GM23338 (cell line): ENCODE results near the gene PDE3B. TPM values are rescaled to one million over a fixed set of nuclear protein-coding genes. Genes with fewer than 3 reads are reported as not detected.

Source experiments
- ATAC-seq: fragments of 200-7000 bp; cut with Tn5 transposase; 3 replicates; pipeline ENCODE4 v1.9.1; 2020
- DNase-seq: peaks from one replicate; pipeline ENCODE4 v3.0.0-alpha.2; 2015; ENCODE audit warnings: low spot score
- H2AFZ ChIP-seq: fragments of 200-600 bp; sonication (generic); 2 replicates; pipeline ENCODE4 v1.8.0; 2016; ENCODE audit warnings: antibody characterized with exemption, mild to moderate bottlenecking, moderate library complexity
- H3F3A ChIP-seq: fragments of 200-600 bp; sonication (generic); replicated peaks from 2 replicates; pipeline ENCODE4 v1.8.0; 2017; ENCODE audit warnings: antibody characterized with exemption, mixed run types, low read depth
- H3K27ac ChIP-seq: fragments of 200-600 bp; sonication (generic); 2 replicates; pipeline ENCODE4 v1.6.1; 2016; ENCODE audit warnings: low read depth
- H3K27me3 ChIP-seq: fragments of 200-600 bp; sonication (generic); 2 replicates; pipeline ENCODE4 v1.8.0; 2016; ENCODE audit warnings: mild to moderate bottlenecking, mixed run types, moderate library complexity; ENCODE audit not compliant: insufficient read depth
- H3K36me3 ChIP-seq: fragments of 200-600 bp; sonication (generic); 2 replicates; pipeline ENCODE4 v1.8.0; 2016; ENCODE audit warnings: mild to moderate bottlenecking; ENCODE audit not compliant: insufficient read depth
- H3K4me1 ChIP-seq: fragments of 200-600 bp; sonication (generic); 2 replicates; pipeline ENCODE4 v1.8.0; 2016; ENCODE audit warnings: mild to moderate bottlenecking, moderate library complexity; ENCODE audit not compliant: insufficient read depth
- H3K4me2 ChIP-seq: fragments of 200-600 bp; sonication (generic); 2 replicates; pipeline ENCODE4 v1.7.1; 2017; ENCODE audit warnings: mixed run types
- H3K4me3 ChIP-seq: fragments of 200-600 bp; sonication (generic); 2 replicates; pipeline ENCODE4 v1.6.1; 2016; ENCODE audit warnings: mixed run types
- H3K79me2 ChIP-seq: fragments of 200-600 bp; sonication (generic); replicated peaks from 2 replicates; pipeline ENCODE4 v1.8.0; 2017; ENCODE audit warnings: mild to moderate bottlenecking; ENCODE audit not compliant: insufficient read depth
- H3K9me2 ChIP-seq: fragments of 200-600 bp; sonication (generic); 2 replicates; pipeline ENCODE4 v1.8.0; 2017; ENCODE audit not compliant: insufficient read depth
- H4K20me1 ChIP-seq: fragments of 200-600 bp; sonication (generic); replicated peaks from 2 replicates; pipeline ENCODE4 v1.8.0; 2017; ENCODE audit warnings: mild to moderate bottlenecking; ENCODE audit not compliant: insufficient read depth
- H3K27ac Mint-ChIP-seq: 2 replicates; pipeline ENCODE4 v1.8.0; 2020; ENCODE audit warnings: inconsistent platforms, mild to moderate bottlenecking, moderate library complexity, mixed read lengths
- H3K27me3 Mint-ChIP-seq: 3 replicates; pipeline ENCODE4 v1.8.0; 2022; ENCODE audit warnings: low read depth, mild to moderate bottlenecking, moderate library complexity, mixed read lengths, inconsistent platforms; ENCODE audit not compliant: insufficient read depth, poor library complexity
- H3K36me3 Mint-ChIP-seq: 3 replicates; pipeline ENCODE4 v1.8.0; 2021; ENCODE audit warnings: low read depth, mild to moderate bottlenecking, inconsistent platforms, moderate library complexity, mixed read lengths
- H3K4me1 Mint-ChIP-seq: 3 replicates; pipeline ENCODE4 v1.8.0; 2020; ENCODE audit warnings: mild to moderate bottlenecking, inconsistent platforms, mixed read lengths
- H3K4me3 Mint-ChIP-seq: 3 replicates; pipeline ENCODE4 v1.8.0; 2021; ENCODE audit warnings: moderate library complexity, mild to moderate bottlenecking, inconsistent platforms, mixed read lengths
- H3K9me3 Mint-ChIP-seq: 3 replicates; pipeline ENCODE4 v1.8.0; 2020; ENCODE audit warnings: moderate library complexity, mild to moderate bottlenecking, inconsistent platforms, mixed read lengths
- CREB1 ChIP-seq: fragments of 250-450 bp; sonication (Bioruptor Pico); IDR thresholded peaks from 2 replicates; pipeline ENCODE4 v1.5.0; 2020; ENCODE audit warnings: low read depth, mild to moderate bottlenecking, moderate library complexity
- CTCF ChIP-seq, 2 experiments: fragments of 200-600 bp in 1 of 2; sonication (generic) in 1 of 2; conservative IDR thresholded peaks; 2 replicates each; pipeline versions ENCODE4 v1.5.1 to v1.6.1; 2016 to 2017; ENCODE audit warnings: antibody characterized with exemption in 2 of 2, low read depth in 2 of 2, mild to moderate bottlenecking in 2 of 2, moderate library complexity in 1 of 2
- EZH2 ChIP-seq: fragments of 200-600 bp; sonication (generic); IDR thresholded peaks from one replicate; pipeline ENCODE4 v1.8.0; 2017; ENCODE audit warnings: antibody characterized with exemption, mild to moderate bottlenecking, low read depth; ENCODE audit not compliant: unreplicated experiment
- JUNB ChIP-seq: IDR thresholded peaks from one replicate; pipeline ENCODE4 v1.6.1; 2016; ENCODE audit warnings: antibody characterized with exemption; ENCODE audit not compliant: unreplicated experiment
- POLR2AphosphoS5 ChIP-seq: IDR thresholded peaks from 2 replicates; pipeline ENCODE4 v1.6.1; 2016; ENCODE audit warnings: antibody characterized with exemption, low read depth
- REST ChIP-seq: IDR thresholded peaks from one replicate; pipeline ENCODE4 v1.6.1; 2018; ENCODE audit warnings: antibody characterized with exemption; ENCODE audit not compliant: unreplicated experiment
- ZNF114 ChIP-seq: fragments of 250-450 bp; sonication (Bioruptor Pico); IDR thresholded peaks from 2 replicates; pipeline ENCODE4 v1.5.0; 2020; ENCODE audit warnings: mild to moderate bottlenecking, moderate library complexity
- ZNF331 ChIP-seq: fragments of 250-450 bp; sonication (Bioruptor Pico); IDR thresholded peaks from 2 replicates; pipeline ENCODE4 v1.5.0; 2020; ENCODE audit warnings: low read depth, mild to moderate bottlenecking, moderate library complexity
- ZNF462 ChIP-seq: fragments of 250-450 bp; sonication (Bioruptor Pico); IDR thresholded peaks from 2 replicates; pipeline ENCODE4 v1.5.0; 2020; ENCODE audit warnings: mild to moderate bottlenecking, moderate library complexity
- polyA plus RNA-seq: library from polyadenylated mRNA; unstranded; fragments of >200 nt; fragmentation: Nextera tagmentation; extraction: Ambion mirVana; gene quantifications from 2 replicates; pipeline ENCODE4 v1.2.1, GENCODE V29; 2016
- total RNA-seq: library from RNA; depleted of rRNA; stranded (reverse); fragments of >200 nt; shearing (Covaris generic); gene quantifications from 2 replicates; pipeline ENCODE4 v1.2.3, GENCODE V29; 2014

Gene PDE3B
- total and polyA plus RNA-seq, 2 experiments from 2014 or later, result 4.3 to 21.3 TPM

GRCh38 chr11:14894657-14895598, 251.3 kb downstream of the PDE3B start:
- H3K4me1 ChIP-seq, result 0 out of 2 replicates have a peak, but pooled peaks cover 10% of the 10 kb centered on the region
- Mint-ChIP-seq H3K27ac (peak overlapping the region; percentile 15; the same call in 1 of the 2 replicates), H3K36me3 (peaks cover 12% of the 10 kb centered on the region), H3K9me3 (peaks cover 23% of the 10 kb centered on the region; the same call in 2 of the 3 replicates), H3K4me3 (no peak overlapping the region), H3K4me1 (peaks cover 16% of the 10 kb centered on the region), H3K27me3 (peaks cover 22% of the 10 kb centered on the region)
- no peaks in the 10 kb centered on the region for H3K36me3 ChIP-seq
- H3K4me3 ChIP-seq, result no peak overlapping the region
- no peak overlapping the region for H3K27ac ChIP-seq
- TF ChIP-seq ZNF331 (CRISPR knock-in tag) (no peak), JUNB (no peak), POLR2AphosphoS5 (no peak), REST (no peak), CREB1 (CRISPR knock-in tag) (no peak), ZNF114 (CRISPR knock-in tag) (no peak), CTCF (conservative IDR thresholded peaks at IDR 0.05; ENCODE audit: low read depth in 2 of 2) (no peak), ZNF462 (CRISPR knock-in tag) (no peak), EZH2 (no peak)
- DNase-seq, result no peak
- H3F3A ChIP-seq, result no peaks in the 10 kb centered on the region
- H2AFZ ChIP-seq, result peak overlapping the region; percentile 48; the same call in 1 of the 2 replicates
- no peak for ATAC-seq
- H3K79me2 ChIP-seq, result no peaks in the 10 kb centered on the region
- no peaks in the 10 kb centered on the region for H3K9me2 ChIP-seq
- no peak overlapping the region for H3K4me2 ChIP-seq
- H4K20me1 ChIP-seq, result no peaks in the 10 kb centered on the region
- peaks cover 10% of the 10 kb centered on the region for H3K27me3 ChIP-seq
